H1 (cell line): Measurements from ENCODE around the gene IL36G. TPM values are rescaled to one million over a fixed set of nuclear protein-coding genes. Genes with fewer than 3 reads are reported as not detected.

Experiments
- CHD7 ChIP-seq: fragments of 300-600 bp; sonication (generic); IDR thresholded peaks from 2 replicates; pipeline ENCODE4 v1.7.1; 2012; ENCODE audit warnings: low read length, moderate library complexity, mild to moderate bottlenecking, inconsistent platforms; ENCODE audit not compliant: insufficient replicate concordance
- CTBP2 ChIP-seq: IDR thresholded peaks from 2 replicates; pipeline ENCODE4 v1.7.0; 2011; ENCODE audit warnings: borderline replicate concordance, mild to moderate bottlenecking, moderate library complexity, mixed read lengths, low read length; ENCODE audit not compliant: insufficient read depth, insufficient read length
- CTCF ChIP-seq, 3 experiments: IDR thresholded peaks; 1 replicate in 2 of 3; 2 replicates in 1 of 3; pipeline versions ENCODE4 v1.5.1 to v1.6.1; 2011; ENCODE audit warnings: low read length in 3 of 3, mild to moderate bottlenecking in 3 of 3, inconsistent platforms in 2 of 3, low read depth in 1 of 3, moderate library complexity in 1 of 3; ENCODE audit not compliant: insufficient read depth in 1 of 3; ENCODE audit errors: control extremely low read depth in 1 of 3
- MAFK ChIP-seq: IDR thresholded peaks from 2 replicates; pipeline ENCODE4 v1.6.1; 2012; ENCODE audit warnings: low read depth, mild to moderate bottlenecking, improper control_type of control experiment, low read length
- TAF1 ChIP-seq: IDR thresholded peaks from 2 replicates; pipeline ENCODE4 v1.6.1; 2011; ENCODE audit warnings: mild to moderate bottlenecking, low read depth, low read length
- TAF7 ChIP-seq: optimal IDR thresholded peaks from 2 replicates; pipeline ENCODE3; 2011; ENCODE audit warnings: low read depth, mild to moderate bottlenecking, inconsistent platforms, low read length, moderate library complexity, borderline replicate concordance
- TCF12 ChIP-seq: IDR thresholded peaks from 2 replicates; pipeline ENCODE4 v1.6.1; 2011; ENCODE audit warnings: low read depth, mild to moderate bottlenecking, low read length
- USF2 ChIP-seq: IDR thresholded peaks from 2 replicates; pipeline ENCODE4 v1.6.1; 2011; ENCODE audit warnings: low read length, improper control_type of control experiment
- polyA plus RNA-seq, 7 experiments: library from polyadenylated mRNA; depleted of rRNA in 3 of 7; stranded (reverse) in 5 of 7; unstranded in 2 of 7; fragments of >200 nt in 5 of 7; fragments of 200-250 nt in 2 of 7; gene quantifications; 1 replicate in 5 of 7; 2 replicates in 1 of 7; 4 replicates in 1 of 7; pipeline versions ENCODE4 v1.2.1 to v1.2.3, GENCODE V29; 2011 to 2013; ENCODE audit warnings: missing spikeins in 2 of 7, mixed read lengths in 2 of 7
- total RNA-seq: library from RNA; stranded (reverse); fragmentation: NEBNext Ultra II Directional; extraction: Animal tissue kit (Norgen Biotek cat#: 25700); gene quantifications from 2 replicates; pipeline ENCODE4 v1.2.1, GENCODE V29; 2021

The IL36G gene
- total and polyA plus RNA-seq, 2 of the 8 experiments (the other 6 are each of a cell fraction or from before 2014, with no cell fraction given), result 0.39 TPM; not detected in 1

- TF ChIP-seq CHD7 (no peak), TAF7 (no peak), TCF12 (no peak), CTBP2 (no peak), TAF1 (no peak), CTCF (IDR thresholded peaks at IDR 0.05; ENCODE audit: control extremely low read depth in 1 of 3, insufficient read depth in 1 of 3, low read depth in 1 of 3, low read length in 3 of 3) (no peak), USF2 (no peak), MAFK (no peak)
These were observed 43.5 kb downstream of the IL36G start (continued) for GRCh38 chr2:113021312-113021711.
